HCT116 (cell line): ENCODE measurements around the gene MYOM1. TPM values are rescaled to one million over a fixed set of nuclear protein-coding genes. Genes with fewer than 3 reads are reported as not detected.
A peak's percentile ranks its signal among the peaks of the same experiment; 100 is the strongest.

Source experiments
- ATAC-seq: fragments of 200-7000 bp; cut with Tn5 transposase; 2 replicates; pipeline ENCODE4 v1.9.1; 2020; ENCODE audit warnings: mild to moderate bottlenecking, moderate library complexity
- BruUV-seq: library from RNA; stranded (reverse); fragments of 400-500 nt; replicated peaks from 2 replicates; lab custom pipeline; 2021; lab: Mats Ljungman, UMichigan
- CTCF ChIA-PET: fragments of 300-600 bp; sonication (Branson Sonifier 250); formaldehyde crosslinking; loops from one replicate; lab custom pipeline; 2021; ENCODE audit warnings: antibody characterized with exemption; lab: Charles Lee
- POLR2A ChIA-PET: fragments of 300-600, 350-600 bp; sonication (Branson Sonifier 250); formaldehyde crosslinking; loops from one replicate; lab custom pipeline; 2021; ENCODE audit warnings: antibody characterized with exemption; lab: Charles Lee
- RAD21 ChIA-PET, 2 experiments: fragments of 300-600 bp; sonication (Branson Sonifier 250); formaldehyde crosslinking; loops; one replicate each; lab custom pipeline; 2023; ENCODE audit warnings: low total read pairs in 2 of 2; ENCODE audit not compliant: uncharacterized antibody in 2 of 2, unreplicated experiment in 2 of 2, low non-redundant PET in 1 of 2; lab: Charles Lee
- DNase-seq: peaks from one replicate; pipeline ENCODE4 v3.0.0-alpha.2; 2010; ENCODE audit warnings: low read depth, low spot score
- H2AFZ ChIP-seq: fragments of 200-600 bp; shearing (Covaris generic), sonication (generic); 2 replicates; pipeline ENCODE4 v1.6.1; 2017; ENCODE audit warnings: low read depth, mixed run types, mixed read lengths, antibody characterized with exemption, low read length; ENCODE audit not compliant: poor library complexity, severe bottlenecking
- H3K27ac ChIP-seq: 2 replicates; pipeline ENCODE4 v1.5.1; 2012; ENCODE audit warnings: low read depth, low read length
- H3K27me3 ChIP-seq: fragments of 200-600 bp; sonication (generic); 2 replicates; pipeline ENCODE4 v1.6.1; 2016; ENCODE audit warnings: mixed run types, low read length, mixed read lengths; ENCODE audit not compliant: insufficient read depth
- H3K36me3 ChIP-seq, 2 experiments: fragments of 200-500 bp in 1 of 2; fragments of 200-600 bp in 1 of 2; sonication (Bioruptor generic) in 1 of 2; sonication (generic) in 1 of 2; 2 replicates each; pipeline versions ENCODE4 v1.5.1 to v1.6.1; 2014 to 2016; ENCODE audit warnings: low read length in 2 of 2, inconsistent platforms in 1 of 2, mixed read lengths in 1 of 2, mixed run types in 1 of 2; ENCODE audit not compliant: insufficient read depth in 2 of 2, control insufficient read depth in 1 of 2
- H3K4me1 ChIP-seq, 2 experiments: fragments of 200-600 bp in 1 of 2; sonication (generic) in 1 of 2; 2 replicates each; pipeline versions ENCODE4 v1.5.1 to v1.6.1; 2012 to 2017; ENCODE audit warnings: low read length in 2 of 2, inconsistent platforms in 1 of 2, mild to moderate bottlenecking in 1 of 2, mixed read lengths in 1 of 2, mixed run types in 1 of 2, moderate library complexity in 1 of 2; ENCODE audit not compliant: insufficient read depth in 2 of 2, control insufficient read depth in 1 of 2
- H3K4me2 ChIP-seq: fragments of 200-600 bp; sonication (generic); 2 replicates; pipeline ENCODE4 v1.6.1; 2017; ENCODE audit warnings: mixed run types, low read length, mixed read lengths
- H3K4me3 ChIP-seq, 2 experiments: fragments of 200-600 bp in 1 of 2; sonication (generic) in 1 of 2; replicated peaks in 1 of 2; 2 replicates each; pipeline ENCODE4 v1.5.1; 2011 to 2016; ENCODE audit warnings: low read length in 2 of 2, control low read depth in 1 of 2, low read depth in 1 of 2, mild to moderate bottlenecking in 1 of 2, mixed read lengths in 1 of 2, mixed run types in 1 of 2
- H3K79me2 ChIP-seq: fragments of 200-600 bp; sonication (generic); 2 replicates; pipeline ENCODE4 v1.6.1; 2017; ENCODE audit warnings: mild to moderate bottlenecking, mixed run types, low read length, moderate library complexity, mixed read lengths; ENCODE audit not compliant: insufficient read depth
- H3K9ac ChIP-seq: fragments of 200-600 bp; sonication (generic); 2 replicates; pipeline ENCODE4 v1.6.1; 2016; ENCODE audit warnings: low read length, mixed read lengths
- H3K9me2 ChIP-seq: fragments of 200-600 bp; sonication (generic), shearing (Covaris generic); 2 replicates; pipeline ENCODE4 v1.6.1; 2017; ENCODE audit warnings: mixed run types, mild to moderate bottlenecking, moderate library complexity; ENCODE audit not compliant: insufficient read depth
- H3K9me3 ChIP-seq, 2 experiments: fragments of 200-500 bp in 1 of 2; fragments of 200-600 bp in 1 of 2; sonication (Bioruptor generic) in 1 of 2; sonication (generic) in 1 of 2; 2 replicates each; pipeline ENCODE4 v1.6.1; 2014 to 2017; ENCODE audit warnings: low read length in 2 of 2, mixed read lengths in 2 of 2, inconsistent platforms in 1 of 2, low read depth in 1 of 2, mild to moderate bottlenecking in 1 of 2, mixed run types in 1 of 2, moderate library complexity in 1 of 2; ENCODE audit not compliant: control insufficient read depth in 1 of 2, insufficient read depth in 1 of 2
- H4K20me1 ChIP-seq: fragments of 200-600 bp; sonication (generic), shearing (Covaris generic); 2 replicates; pipeline ENCODE4 v1.6.1; 2017; ENCODE audit warnings: mixed run types, mild to moderate bottlenecking, moderate library complexity; ENCODE audit not compliant: insufficient read depth
- CBX3 ChIP-seq: IDR thresholded peaks from 2 replicates; pipeline ENCODE4 v1.6.1; 2012; ENCODE audit warnings: low read depth
- CTCF ChIP-seq, 3 experiments: fragments of 200-600 bp in 1 of 3; sonication (generic) in 1 of 3; IDR thresholded peaks in 2 of 3; conservative IDR thresholded peaks in 1 of 3; 2 replicates each; pipeline ENCODE4 v1.5.1; 2012 to 2017; ENCODE audit warnings: low read depth in 2 of 3, low read length in 2 of 3, antibody characterized with exemption in 1 of 3, borderline replicate concordance in 1 of 3, control low read depth in 1 of 3, mild to moderate bottlenecking in 1 of 3, mixed read lengths in 1 of 3, mixed run types in 1 of 3, moderate library complexity in 1 of 3; ENCODE audit not compliant: insufficient read depth in 1 of 3
- ELF1 ChIP-seq: IDR thresholded peaks from 2 replicates; pipeline ENCODE4 v1.6.1; 2012; ENCODE audit warnings: low read depth, borderline replicate concordance
- EZH2phosphoT487 ChIP-seq: fragments of 200-600 bp; IDR thresholded peaks from 2 replicates; pipeline ENCODE4 v1.6.1; 2018; ENCODE audit warnings: antibody characterized with exemption, borderline replicate concordance
- FOSL1 ChIP-seq: IDR thresholded peaks from 2 replicates; pipeline ENCODE4 v1.6.1; 2012; ENCODE audit warnings: low read depth
- JUND ChIP-seq: IDR thresholded peaks from 2 replicates; pipeline ENCODE4 v1.6.1; 2012
- POLR2AphosphoS5 ChIP-seq: IDR thresholded peaks from 2 replicates; pipeline ENCODE4 v1.6.1; 2011; ENCODE audit warnings: mild to moderate bottlenecking, low read depth, low read length, moderate library complexity
- RAD21 ChIP-seq: IDR thresholded peaks from 2 replicates; pipeline ENCODE4 v1.6.1; 2012; ENCODE audit warnings: low read depth, mild to moderate bottlenecking
- SIN3A ChIP-seq: IDR thresholded peaks from 2 replicates; pipeline ENCODE4 v1.6.1; 2012; ENCODE audit warnings: low read depth
- TCF7L2 ChIP-seq: IDR thresholded peaks from 2 replicates; pipeline ENCODE4 v1.7.0; 2011; ENCODE audit warnings: borderline replicate concordance, inconsistent platforms; ENCODE audit not compliant: insufficient read depth, insufficient read length; ENCODE audit errors: extremely low read depth
- YY1 ChIP-seq: IDR thresholded peaks from 2 replicates; pipeline ENCODE4 v1.6.1; 2011; ENCODE audit warnings: low read length, low read depth, moderate library complexity, mild to moderate bottlenecking; ENCODE audit not compliant: insufficient replicate concordance; ENCODE audit errors: extremely low read depth
- ZFX ChIP-seq: fragments of 450-650 bp; IDR thresholded peaks from 2 replicates; pipeline ENCODE4 v1.6.1; 2017
- ZNF274 ChIP-seq: fragments of 200-500 bp; sonication (Bioruptor generic); IDR thresholded peaks from 2 replicates; pipeline ENCODE4 v1.6.1; 2014; ENCODE audit warnings: mild to moderate bottlenecking, low read depth, low read length, inconsistent platforms
- intact Hi-C: fragments of 100-400 bp; cut with micrococcal nuclease; formaldehyde crosslinking; loops from 2 replicates; pipeline ENCODE4 v1.10.0; 2022
- total RNA-seq: library from RNA; stranded (reverse); gene quantifications from one replicate; pipeline ENCODE4 v1.2.1, GENCODE V29; 2021; ENCODE audit not compliant: unreplicated experiment

The MYOM1 gene
- total RNA-seq, 1 experiment from 2014 or later, result 0.52 TPM

- peak overlapping the region; percentile 90 for H3K27ac ChIP-seq
- peaks cover 6 to 21% of the 10 kb centered on the region in 2 experiments; a peak in 3 of 4 replicates for H3K36me3 ChIP-seq
- intact Hi-C loops, result loop anchor here (5.0 kb wide), 1 partner anchor 237 kb away; the partner anchor contains the start of gene LPIN2
- ChIA-PET CTCF (interaction anchor here (3.6 kb wide), 1 partner anchor 315 kb away, joined by 43 read pairs; no protein-coding TSS in a partner anchor), POLR2A (interaction anchor here (1.6 to 3.4 kb wide), 2 partner anchors 12 to 345 kb away, joined by 3 to 20 read pairs; partner anchors contain the start of gene MYL12B), RAD21 (no interaction called here)
- no peaks in the 10 kb centered on the region for H3K9me2 ChIP-seq
- H3K9ac ChIP-seq, result peak overlapping the region; percentile 95
- H3K79me2 ChIP-seq, result peaks cover 67% of the 10 kb centered on the region
- BruUV-seq, result TSS peak; percentile 67
- H3K9me3 ChIP-seq, result no peaks in the 10 kb centered on the region
- H2AFZ ChIP-seq, result no peak overlapping the region
- H3K4me3 ChIP-seq, result peak overlapping the region; percentile 92 to 96
- peak overlapping the region; percentile 80 for H3K4me2 ChIP-seq
- no peak for TF ChIP-seq CTCF (IDR thresholded peaks at IDR 0.05 in 2 of 3, conservative IDR thresholded peaks at IDR 0.05 in 1 of 3; ENCODE audit: borderline replicate concordance in 1 of 3, insufficient read depth in 1 of 3, low read depth in 2 of 3, low read length in 2 of 3)
- TF ChIP-seq RAD21, result no peak
- no peak for TF ChIP-seq ELF1
- no peak for TF ChIP-seq ZNF274
- no peak for TF ChIP-seq EZH2phosphoT487
- TF ChIP-seq SIN3A, result no peak
- TF ChIP-seq ZFX, result no peak
- no peak for TF ChIP-seq CBX3
- no peak for TF ChIP-seq JUND
- no peak for TF ChIP-seq YY1
- TF ChIP-seq POLR2AphosphoS5, result no peak
- TF ChIP-seq FOSL1, result no peak
- TF ChIP-seq TCF7L2, result no peak
- peaks cover 42 to 52% of the 10 kb centered on the region in 2 experiments for H3K4me1 ChIP-seq
- ATAC-seq, result no peak
- DNase-seq, result no peak
- H3K27me3 ChIP-seq, result no peaks in the 10 kb centered on the region
- peaks cover 7% of the 10 kb centered on the region; the same call in 1 of the 2 replicates for H4K20me1 ChIP-seq
Observed at GRCh38 chr18:3248658-3249359, 29.0 kb upstream of the MYOM1 start.
